Naive thymus-derived CD8-positive, alpha-beta T cell (primary cell): ENCODE data around the gene RNF38. TPM values are rescaled to one million over a fixed set of nuclear protein-coding genes. Genes with fewer than 3 reads are reported as not detected.
"Not testable (repeated sequence)": the region's sequence is repeated elsewhere in the genome, so short reads cannot be mapped to it uniquely, and the experiment has no call there.

Experiments
- ATAC-seq, 2 donors: fragments of 150-1000 bp; cut with Tn5 transposase in 1 of 2; sonication (Bioruptor Pico), chemical (Tn5 transposase) in 1 of 2; 1 replicate in 1 of 2; 2 replicates in 1 of 2; pipeline ENCODE4 v1.10.0; 2021; ENCODE audit warnings: mild to moderate bottlenecking in 2 of 2, moderate library complexity in 2 of 2
- POLR2A ChIA-PET: fragments of 350-600 bp; sonication (Branson Sonifier 250); formaldehyde crosslinking; loops from one replicate; lab custom pipeline; 2021; ENCODE audit warnings: antibody characterized with exemption; lab: Charles Lee
- DNase-seq, 10 donors: peaks; one replicate each; pipeline versions ENCODE4 v3.0.0 to v3.0.0-alpha.2; 2020 to 2022
- H3K27ac Mint-ChIP-seq, 10 donors: one replicate each; pipeline ENCODE4 v1.8.0; 2020 to 2022; ENCODE audit warnings: mild to moderate bottlenecking in 10 of 10, mixed read lengths in 10 of 10, moderate library complexity in 4 of 10, inconsistent platforms in 1 of 10
- H3K27me3 Mint-ChIP-seq, 5 donors: one replicate each; pipeline ENCODE4 v1.8.0; 2021 to 2022; ENCODE audit warnings: mixed read lengths in 5 of 5
- H3K36me3 Mint-ChIP-seq, 3 donors: one replicate each; pipeline ENCODE4 v1.8.0; 2020 to 2022; ENCODE audit warnings: mixed read lengths in 3 of 3, mild to moderate bottlenecking in 2 of 3, inconsistent platforms in 1 of 3
- H3K4me1 Mint-ChIP-seq, 4 donors: one replicate each; pipeline ENCODE4 v1.8.0; 2021 to 2022; ENCODE audit warnings: mixed read lengths in 4 of 4
- H3K4me3 Mint-ChIP-seq, 10 donors: one replicate each; pipeline ENCODE4 v1.8.0; 2020 to 2022; ENCODE audit warnings: mild to moderate bottlenecking in 10 of 10, mixed read lengths in 10 of 10, moderate library complexity in 6 of 10, inconsistent platforms in 1 of 10
- H3K9me3 Mint-ChIP-seq, 9 donors: one replicate each; pipeline ENCODE4 v1.8.0; 2020 to 2022; ENCODE audit warnings: mixed read lengths in 9 of 9, mild to moderate bottlenecking in 3 of 9, inconsistent platforms in 1 of 9, moderate library complexity in 1 of 9
- polyA plus RNA-seq, 3 donors: library from polyadenylated mRNA; unstranded; fragments of 300-500 nt; fragmentation: Illumina TruSeq; gene quantifications; one replicate each; pipeline ENCODE4 v1.2.3, GENCODE V29; 2021
- total RNA-seq, 8 experiments: library from RNA in 2 of 8; stranded (reverse) in 2 of 8; gene quantifications; one replicate each; pipeline ENCODE4 v1.2.3 and lab custom pipeline; 2021 to 2026

Gene RNF38
- total and polyA plus RNA-seq, 5 experiments from 2014 or later = 10.6 to 86.7 (median 23.9) TPM

- POLR2A ChIA-PET = interaction anchor here (0.6 to 1.1 kb wide), 4 partner anchors 10 to 182 kb away, joined by 3 to 5 read pairs (median 4); partner anchors contain the start of gene GNE
- Mint-ChIP-seq H3K27me3 (no peaks in the 10 kb centered on the region), H3K9me3 (no peaks in the 10 kb centered on the region), H3K27ac (peak overlapping the region; percentile 90 to 100 (median 96)), H3K4me3 (peak overlapping the region; percentile 82 to 99 (median 88)), H3K4me1 (peaks cover 22 to 48% (median 37%) of the 10 kb centered on the region in 4 donors), H3K36me3 (no peaks in the 10 kb centered on the region)
- DNase-seq (no peak), ATAC-seq (no peak)
Measured at GRCh38 chr9:36401897-36402480, 1.9 kb upstream of the RNF38 start.

- Mint-ChIP-seq H3K27ac (peak overlapping the region; percentile 90 to 100 (median 96)), H3K4me3 (peak overlapping the region; percentile 82 to 99 (median 88)), H3K36me3 (peaks cover 0 to 4% (median 0%) of the 10 kb centered on the region in 3 donors), H3K4me1 (peaks cover 18 to 50% (median 39%) of the 10 kb centered on the region in 4 donors), H3K9me3 (no peaks in the 10 kb centered on the region), H3K27me3 (no peaks in the 10 kb centered on the region)
- POLR2A ChIA-PET = interaction anchor here (0.6 to 2.0 kb wide), 5 partner anchors 87 to 248 kb away, joined by 3 to 10 read pairs (median 5); partner anchors contain the start of genes CLTA and GNE
- peak in 1 of 10 donors; percentile 79 for DNase-seq
- peak; percentile 70 to 71 for ATAC-seq
Measured at GRCh38 chr9:36401164-36401740, 1.2 kb upstream of the RNF38 start.

GRCh38 chr9:36400332-36401163, 479 bp upstream of the RNF38 start:
- DNase-seq (peak; percentile 82 to 97 (median 92)), ATAC-seq (peak; percentile 74 to 75)
- Mint-ChIP-seq H3K9me3 (no peaks in the 10 kb centered on the region), H3K27me3 (no peaks in the 10 kb centered on the region), H3K27ac (peak overlapping the region; percentile 90 to 100 (median 96)), H3K4me3 (peak overlapping the region; percentile 88 to 99 (median 92)), H3K4me1 (peaks cover 20 to 57% (median 46%) of the 10 kb centered on the region in 4 donors), H3K36me3 (peaks cover 0 to 12% (median 0%) of the 10 kb centered on the region in 3 donors)
- POLR2A ChIA-PET = interaction anchor here (1.2 to 2.0 kb wide), 4 partner anchors 11 to 210 kb away, joined by 4 to 10 read pairs (median 6); partner anchors contain the start of gene CLTA

- H3K27ac Mint-ChIP-seq = peak overlapping the region in 9 of 10 donors; percentile 21 to 90 (median 55)
- H3K36me3 Mint-ChIP-seq = peaks cover 0 to 18% (median 0%) of the 10 kb centered on the region in 3 donors
- DNase-seq (no peak), ATAC-seq (no peak)
- H3K4me1 Mint-ChIP-seq = peaks cover 25 to 73% (median 62%) of the 10 kb centered on the region in 4 donors
- H3K9me3 Mint-ChIP-seq = no peaks in the 10 kb centered on the region
- peak overlapping the region; percentile 36 to 89 (median 56) for H3K4me3 Mint-ChIP-seq
- POLR2A ChIA-PET = no interaction called here
- H3K27me3 Mint-ChIP-seq = no peaks in the 10 kb centered on the region
Measured at GRCh38 chr9:36398745-36399144, 1.3 kb downstream of the RNF38 start.

GRCh38 chr9:36396985-36397384, 3.1 kb downstream of the RNF38 start:
- H3K36me3 Mint-ChIP-seq = peaks cover 0 to 25% (median 0%) of the 10 kb centered on the region in 3 donors
- peaks cover 31 to 78% (median 73%) of the 10 kb centered on the region in 4 donors for H3K4me1 Mint-ChIP-seq
- ATAC-seq (no peak), DNase-seq (no peak)
- no peaks in the 10 kb centered on the region for H3K9me3 Mint-ChIP-seq
- H3K4me3 Mint-ChIP-seq = peak overlapping the region in 1 of 10 donors; percentile 34
- peak overlapping the region in 2 of 10 donors; percentile 38 to 56 for H3K27ac Mint-ChIP-seq
- POLR2A ChIA-PET = no interaction called here
- H3K27me3 Mint-ChIP-seq = no peaks in the 10 kb centered on the region

GRCh38 chr9:36392489-36392888, 7.6 kb downstream of the RNF38 start:
- Mint-ChIP-seq H3K4me1 (peaks cover 32 to 90% (median 78%) of the 10 kb centered on the region in 4 donors), H3K36me3 (peaks cover 0 to 60% (median 10%) of the 10 kb centered on the region in 3 donors), H3K27ac (no peak overlapping the region), H3K4me3 (no peak overlapping the region), H3K27me3 (no peaks in the 10 kb centered on the region), H3K9me3 (no peaks in the 10 kb centered on the region)
- ATAC-seq = no peak
- POLR2A ChIA-PET = no interaction called here
- DNase-seq = no peak

- H3K36me3 Mint-ChIP-seq = peaks cover 0 to 72% (median 10%) of the 10 kb centered on the region in 3 donors
- peaks cover 31 to 83% (median 67%) of the 10 kb centered on the region in 4 donors for H3K4me1 Mint-ChIP-seq
Measured at GRCh38 chr9:36389590-36389989, 10.5 kb downstream of the RNF38 start.

GRCh38 chr9:36386396-36386965, 13.6 kb downstream of the RNF38 start:
- not testable (repeated sequence) for ATAC-seq, H3K27ac Mint-ChIP-seq, H3K9me3 Mint-ChIP-seq, DNase-seq, H3K27me3 Mint-ChIP-seq, H3K4me3 Mint-ChIP-seq
- POLR2A ChIA-PET = interaction anchor here (0.6 kb wide), 1 partner anchor 17 kb away, joined by 3 read pairs; no protein-coding TSS in a partner anchor
- H3K4me1 Mint-ChIP-seq = peaks cover 31 to 88% (median 73%) of the 10 kb centered on the region in 4 donors
- peaks cover 0 to 75% (median 10%) of the 10 kb centered on the region in 3 donors for H3K36me3 Mint-ChIP-seq

More at GRCh38 chr9:36389590-36389989, 10.5 kb downstream of the RNF38 start:
- ATAC-seq = no peak
- no peaks in the 10 kb centered on the region for H3K27me3 Mint-ChIP-seq
- H3K27ac Mint-ChIP-seq = peak overlapping the region in 3 of 10 donors; percentile 5 to 84 (median 66)
- POLR2A ChIA-PET = interaction anchor here (0.7 kb wide), 1 partner anchor 11 kb away, joined by 4 read pairs; the partner anchor contains the start of gene RNF38
- no peak for DNase-seq
- H3K4me3 Mint-ChIP-seq = no peak overlapping the region
- H3K9me3 Mint-ChIP-seq = no peaks in the 10 kb centered on the region

GRCh38 chr9:36382484-36382883, 17.6 kb downstream of the RNF38 start:
- H3K36me3 Mint-ChIP-seq = peaks cover 0 to 57% (median 0%) of the 10 kb centered on the region in 3 donors
- H3K4me3 Mint-ChIP-seq = peak overlapping the region in 2 of 10 donors; percentile 51 to 77
- POLR2A ChIA-PET = no interaction called here
- ATAC-seq = no peak
- H3K27ac Mint-ChIP-seq = peak overlapping the region in 8 of 10 donors; percentile 4 to 77 (median 28)
- peaks cover 28 to 78% (median 64%) of the 10 kb centered on the region in 4 donors for H3K4me1 Mint-ChIP-seq
- DNase-seq = no peak
- H3K27me3 Mint-ChIP-seq = no peaks in the 10 kb centered on the region
- no peaks in the 10 kb centered on the region for H3K9me3 Mint-ChIP-seq

- H3K9me3 Mint-ChIP-seq = no peaks in the 10 kb centered on the region
- peaks cover 2 to 67% (median 21%) of the 10 kb centered on the region in 3 donors for H3K36me3 Mint-ChIP-seq
- POLR2A ChIA-PET = no interaction called here
- ATAC-seq = no peak
- no peak for DNase-seq
- no peaks in the 10 kb centered on the region for H3K27me3 Mint-ChIP-seq
- H3K4me3 Mint-ChIP-seq = no peak overlapping the region
- no peak overlapping the region for H3K27ac Mint-ChIP-seq
- H3K4me1 Mint-ChIP-seq = peaks cover 0 to 8% (median 4%) of the 10 kb centered on the region in 4 donors
Measured at GRCh38 chr9:36364577-36364976, 35.5 kb downstream of the RNF38 start.

- no peaks in the 10 kb centered on the region for H3K27me3 Mint-ChIP-seq
- H3K27ac Mint-ChIP-seq = no peak overlapping the region
- POLR2A ChIA-PET = no interaction called here
- no peak for ATAC-seq
- peaks cover 0 to 6% (median 3%) of the 10 kb centered on the region in 4 donors for H3K4me1 Mint-ChIP-seq
- H3K9me3 Mint-ChIP-seq = no peaks in the 10 kb centered on the region
- H3K36me3 Mint-ChIP-seq = peaks cover 0 to 65% (median 12%) of the 10 kb centered on the region in 3 donors
- H3K4me3 Mint-ChIP-seq = no peak overlapping the region
- no peak for DNase-seq
Measured at GRCh38 chr9:36363448-36363847, 36.6 kb downstream of the RNF38 start.

GRCh38 chr9:36358486-36358885, 41.6 kb downstream of the RNF38 start:
- peak overlapping the region in 4 of 10 donors; percentile 32 to 68 (median 56) for H3K27ac Mint-ChIP-seq
- H3K36me3 Mint-ChIP-seq = peaks cover 0 to 75% (median 0%) of the 10 kb centered on the region in 3 donors
- no peaks in the 10 kb centered on the region for H3K27me3 Mint-ChIP-seq
- H3K4me1 Mint-ChIP-seq = peaks cover 0 to 9% (median 3%) of the 10 kb centered on the region in 4 donors
- no peak overlapping the region for H3K4me3 Mint-ChIP-seq
- DNase-seq (no peak), ATAC-seq (no peak)
- no peaks in the 10 kb centered on the region for H3K9me3 Mint-ChIP-seq
- POLR2A ChIA-PET = no interaction called here
